ENCODE results near the gene GREM2.

GREM2 gene

DNA sequence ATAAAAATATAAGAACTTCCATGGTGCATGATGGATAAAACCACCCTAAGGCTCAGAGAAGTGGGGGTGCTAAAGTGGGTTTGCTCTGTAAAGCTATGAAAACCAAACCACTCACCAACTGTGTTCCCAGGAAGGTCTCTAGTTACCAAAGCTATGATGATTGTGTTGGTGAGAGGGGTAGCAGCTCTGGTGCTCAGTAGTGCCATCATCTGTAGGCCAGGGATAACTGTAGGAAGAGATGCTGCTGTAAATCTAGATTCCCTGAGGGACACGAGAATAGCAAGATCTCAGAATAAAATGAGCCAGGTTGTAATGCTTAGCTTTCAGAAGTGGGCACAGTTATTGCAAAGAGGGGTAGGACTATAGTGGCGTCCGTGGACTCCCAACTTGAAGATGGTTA lies 124.5 kb downstream of the GREM2 start:
- Histone ChIP-seq H3K36me3 (ENCODE audit: control insufficient read depth, insufficient read depth, low read length) (no peaks in the 10 kb centered on the region), H3K9me3 (ENCODE audit: control insufficient read depth, low read length) (peaks cover 4% of the 10 kb centered on the region), H3K4me3 (ENCODE audit: extremely low read depth, insufficient read depth, low read length, poor library complexity, severe bottlenecking) (no peak overlapping the region), H3K4me1 (ENCODE audit: control insufficient read depth, insufficient read depth, low read length, poor library complexity, severe bottlenecking) (peaks cover 22% of the 10 kb centered on the region), H3K27ac (ENCODE audit: low read depth, low read length, severe bottlenecking) (no peak overlapping the region)
- WGBS, 2 experiments (ENCODE audit: insufficient coverage in 2 of 2), result 91 to 100% methylated on average over 1 to 3 of the region's 3 CpGs

DNA sequence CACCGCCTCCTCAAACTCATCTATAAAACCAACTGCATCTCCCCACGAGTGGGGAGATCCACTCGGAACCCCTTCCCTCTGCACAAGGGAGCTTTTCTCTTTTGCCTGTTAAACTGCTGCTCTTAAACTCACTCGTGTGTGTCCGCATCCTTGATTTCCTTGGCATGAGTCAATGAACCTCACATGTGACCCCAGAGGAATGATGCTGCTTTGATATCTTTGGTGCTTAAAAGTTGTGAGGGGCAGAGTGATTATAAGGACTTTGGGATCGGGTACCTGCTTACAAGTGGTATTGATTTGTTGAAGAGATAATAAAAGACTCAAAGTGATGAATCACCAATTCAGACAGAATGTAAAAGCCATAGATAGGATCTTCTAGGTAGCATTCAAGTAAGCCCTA lies 125.3 kb downstream of the GREM2 start:
- no peak overlapping the region for H3K4me3 ChIP-seq (ENCODE audit: extremely low read depth, insufficient read depth, low read length, poor library complexity, severe bottlenecking)
- no peak overlapping the region for H3K27ac ChIP-seq (ENCODE audit: low read depth, low read length, severe bottlenecking)
- H3K36me3 ChIP-seq (ENCODE audit: control insufficient read depth, insufficient read depth, low read length), result no peaks in the 10 kb centered on the region
- H3K4me1 ChIP-seq (ENCODE audit: control insufficient read depth, insufficient read depth, low read length, poor library complexity, severe bottlenecking), result peaks cover 19% of the 10 kb centered on the region
- H3K9me3 ChIP-seq (ENCODE audit: control insufficient read depth, low read length), result no peaks in the 10 kb centered on the region
- 84 to 94% methylated on average over 5 to 6 of the region's 6 CpGs for whole genome bisulfite sequencing, 2 experiments (ENCODE audit: insufficient coverage in 2 of 2)

DNA sequence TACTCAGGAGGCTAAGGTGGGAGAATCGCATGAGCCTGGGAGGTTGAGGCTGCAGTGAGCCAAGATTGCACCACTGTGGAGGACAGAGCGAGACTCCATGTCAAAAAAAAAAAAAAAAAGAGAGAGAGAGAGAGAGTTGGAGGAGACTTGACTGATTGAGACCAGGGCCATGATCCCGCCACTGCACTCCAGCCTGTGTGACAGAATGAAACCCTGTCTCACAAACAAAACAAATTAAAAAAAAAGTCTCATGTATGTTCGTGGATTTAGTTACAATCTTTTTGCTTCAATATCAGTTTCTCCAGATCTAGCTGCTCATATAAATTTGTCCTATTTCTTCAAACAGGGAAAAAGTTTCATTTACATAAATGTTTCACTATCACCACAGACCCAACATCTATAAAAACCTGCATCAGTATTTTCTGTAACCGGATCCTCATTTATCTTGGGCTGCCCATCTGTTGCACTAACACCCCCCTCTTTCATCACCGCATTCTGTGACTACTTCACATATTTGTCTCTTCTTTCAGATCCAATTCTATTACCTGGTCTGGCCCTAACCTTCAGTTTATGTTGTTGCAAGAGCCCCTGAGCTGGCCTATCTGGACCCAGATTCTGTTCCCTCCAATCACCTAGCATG lies 127.0 kb downstream of the GREM2 start:
- H3K4me3 ChIP-seq (ENCODE audit: extremely low read depth, insufficient read depth, low read length, poor library complexity, severe bottlenecking), result no peak overlapping the region
- H3K27ac ChIP-seq (ENCODE audit: low read depth, low read length, severe bottlenecking), result no peak overlapping the region
- H3K4me1 ChIP-seq (ENCODE audit: control insufficient read depth, insufficient read depth, low read length, poor library complexity, severe bottlenecking), result peaks cover 4% of the 10 kb centered on the region
- no peaks in the 10 kb centered on the region for H3K9me3 ChIP-seq (ENCODE audit: control insufficient read depth, low read length)
- no peaks in the 10 kb centered on the region for H3K36me3 ChIP-seq (ENCODE audit: control insufficient read depth, insufficient read depth, low read length)
- WGBS, 2 experiments (ENCODE audit: insufficient coverage in 2 of 2), result 89 to 93% methylated on average over 3 to 5 of the region's 6 CpGs

DNA sequence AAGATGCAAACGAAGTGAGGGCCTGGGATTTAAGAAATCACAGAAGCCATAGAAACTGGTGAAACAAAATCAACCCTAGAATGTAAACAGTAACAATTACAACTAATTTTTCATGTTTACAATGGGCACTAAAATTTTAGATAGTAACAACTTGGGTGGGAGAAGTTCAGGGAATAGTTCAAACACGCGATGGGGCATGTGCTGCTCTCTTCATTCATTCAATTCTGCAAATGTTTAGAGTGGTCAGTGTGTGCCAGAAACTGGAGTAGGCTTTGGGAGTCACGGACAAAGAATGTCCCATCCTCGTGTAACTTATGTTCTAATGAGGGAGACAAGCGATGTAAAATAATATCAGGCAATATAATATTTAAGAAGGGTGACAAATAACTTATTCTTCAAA lies 133.4 kb downstream of the GREM2 start:
- Histone ChIP-seq H3K27ac (ENCODE audit: low read depth, low read length, severe bottlenecking) (no peak overlapping the region), H3K4me3 (ENCODE audit: extremely low read depth, insufficient read depth, low read length, poor library complexity, severe bottlenecking) (no peak overlapping the region), H3K36me3 (ENCODE audit: control insufficient read depth, insufficient read depth, low read length) (no peaks in the 10 kb centered on the region), H3K4me1 (ENCODE audit: control insufficient read depth, insufficient read depth, low read length, poor library complexity, severe bottlenecking) (no peaks in the 10 kb centered on the region), H3K9me3 (ENCODE audit: control insufficient read depth, low read length) (no peaks in the 10 kb centered on the region)
- WGBS, 2 experiments (ENCODE audit: insufficient coverage in 2 of 2), result 100% methylated on average over 1 to 3 of the region's 6 CpGs

DNA sequence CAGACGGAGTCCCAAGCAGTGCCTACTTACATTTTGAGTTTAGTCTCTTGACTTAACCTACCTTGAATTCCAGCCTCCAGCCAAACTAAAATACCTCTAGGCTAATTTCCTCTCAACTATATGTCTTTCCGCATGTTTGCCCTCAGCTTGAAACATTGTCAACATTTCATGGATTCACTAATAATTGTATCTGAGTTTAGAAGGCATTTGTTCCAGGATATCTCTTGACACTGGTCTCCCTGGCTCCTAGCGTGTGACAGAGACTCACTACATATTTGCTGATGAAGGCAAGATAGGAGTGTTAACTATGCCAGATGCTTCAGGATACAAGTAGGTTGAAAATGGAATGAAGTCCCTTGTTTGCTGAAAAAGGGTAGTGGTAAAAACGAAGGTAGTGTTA lies 136.1 kb downstream of the GREM2 start:
- no peaks in the 10 kb centered on the region for H3K9me3 ChIP-seq (ENCODE audit: control insufficient read depth, low read length)
- no peaks in the 10 kb centered on the region for H3K36me3 ChIP-seq (ENCODE audit: control insufficient read depth, insufficient read depth, low read length)
- H3K4me3 ChIP-seq (ENCODE audit: extremely low read depth, insufficient read depth, low read length, poor library complexity, severe bottlenecking), result no peak overlapping the region
- 84 to 89% methylated on average over 2 to 3 of the region's 4 CpGs for WGBS, 2 experiments (ENCODE audit: insufficient coverage in 2 of 2)
- no peaks in the 10 kb centered on the region for H3K4me1 ChIP-seq (ENCODE audit: control insufficient read depth, insufficient read depth, low read length, poor library complexity, severe bottlenecking)
- no peak overlapping the region for H3K27ac ChIP-seq (ENCODE audit: low read depth, low read length, severe bottlenecking)

DNA sequence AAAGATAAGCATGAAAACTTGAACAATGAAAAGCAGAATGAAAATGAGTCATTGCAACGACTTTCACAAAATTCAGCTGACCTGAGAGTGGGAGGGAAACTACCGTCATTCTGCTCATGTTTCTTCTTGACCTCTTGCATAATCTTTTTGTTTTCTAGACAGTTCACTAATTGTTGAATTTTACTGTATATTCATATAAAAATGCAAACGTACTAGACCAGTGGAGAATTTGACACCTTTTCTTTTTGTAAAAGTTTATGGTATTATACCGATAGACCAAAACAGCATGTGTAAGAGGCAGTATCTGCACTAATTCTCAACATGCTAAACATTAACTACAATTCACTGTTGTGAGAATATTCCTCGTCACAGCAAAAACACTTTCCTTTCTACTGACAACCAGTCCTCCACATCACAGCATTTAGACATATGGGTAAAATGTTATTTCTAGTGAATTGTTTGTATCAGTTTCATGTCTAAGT lies 137.8 kb downstream of the GREM2 start:
- H3K4me1 ChIP-seq (ENCODE audit: control insufficient read depth, insufficient read depth, low read length, poor library complexity, severe bottlenecking), result no peaks in the 10 kb centered on the region
- H3K36me3 ChIP-seq (ENCODE audit: control insufficient read depth, insufficient read depth, low read length), result no peaks in the 10 kb centered on the region
- no peak overlapping the region for H3K4me3 ChIP-seq (ENCODE audit: extremely low read depth, insufficient read depth, low read length, poor library complexity, severe bottlenecking)
- no peaks in the 10 kb centered on the region for H3K9me3 ChIP-seq (ENCODE audit: control insufficient read depth, low read length)
- WGBS, 2 experiments (ENCODE audit: insufficient coverage in 2 of 2), result 38 to 72% methylated on average over 1 to 2 of the region's 5 CpGs
- no peak overlapping the region for H3K27ac ChIP-seq (ENCODE audit: low read depth, low read length, severe bottlenecking)

DNA sequence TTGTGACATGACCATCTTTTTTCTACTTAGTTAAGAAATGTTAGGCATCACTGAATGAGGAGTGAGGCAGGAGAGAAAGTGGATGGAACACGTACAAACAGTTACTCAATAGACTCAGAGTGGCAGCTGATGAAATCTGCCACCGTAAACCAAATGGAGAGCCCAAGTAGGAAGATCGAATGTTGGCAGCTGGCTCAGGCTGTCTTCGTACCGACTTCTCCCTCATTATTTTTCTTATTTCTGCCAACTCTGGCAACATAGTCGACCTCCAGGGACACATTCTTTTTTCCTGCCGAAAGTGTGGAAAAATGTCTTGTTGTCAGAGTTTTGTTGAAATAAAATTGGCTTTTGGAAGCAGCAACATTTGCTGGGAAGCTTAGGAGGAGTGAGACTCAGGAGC lies 143.3 kb downstream of the GREM2 start:
- peaks cover 13% of the 10 kb centered on the region for H3K4me1 ChIP-seq (ENCODE audit: control insufficient read depth, insufficient read depth, low read length, poor library complexity, severe bottlenecking)
- 94 to 96% methylated on average over 6 of the region's 7 CpGs for WGBS, 2 experiments (ENCODE audit: insufficient coverage in 2 of 2)
- no peak overlapping the region for H3K4me3 ChIP-seq (ENCODE audit: extremely low read depth, insufficient read depth, low read length, poor library complexity, severe bottlenecking)
- H3K9me3 ChIP-seq (ENCODE audit: control insufficient read depth, low read length), result no peaks in the 10 kb centered on the region
- no peak overlapping the region for H3K27ac ChIP-seq (ENCODE audit: low read depth, low read length, severe bottlenecking)
- H3K36me3 ChIP-seq (ENCODE audit: control insufficient read depth, insufficient read depth, low read length), result no peaks in the 10 kb centered on the region

DNA sequence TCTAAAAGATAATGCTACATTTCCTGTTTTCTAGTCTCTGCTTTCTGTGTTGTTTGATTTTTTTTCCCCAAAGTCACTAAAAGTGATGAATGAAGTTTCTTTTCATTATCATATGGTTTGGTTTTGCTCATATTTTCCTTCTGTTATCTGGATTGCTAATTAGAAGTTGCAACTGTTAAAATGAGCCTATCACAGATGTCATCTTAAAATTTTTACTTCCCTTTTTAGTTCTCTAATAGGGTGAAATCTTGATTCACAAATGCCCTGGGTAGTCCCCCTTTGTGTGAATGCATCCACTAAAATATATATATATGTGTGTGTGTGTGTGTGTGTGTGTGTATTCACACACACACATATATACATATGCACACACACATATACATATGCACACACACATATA lies 144.1 kb downstream of the GREM2 start:
- Histone ChIP-seq H3K27ac (ENCODE audit: low read depth, low read length, severe bottlenecking) (no peak overlapping the region), H3K4me1 (ENCODE audit: control insufficient read depth, insufficient read depth, low read length, poor library complexity, severe bottlenecking) (peaks cover 13% of the 10 kb centered on the region), H3K9me3 (ENCODE audit: control insufficient read depth, low read length) (no peaks in the 10 kb centered on the region)

DNA sequence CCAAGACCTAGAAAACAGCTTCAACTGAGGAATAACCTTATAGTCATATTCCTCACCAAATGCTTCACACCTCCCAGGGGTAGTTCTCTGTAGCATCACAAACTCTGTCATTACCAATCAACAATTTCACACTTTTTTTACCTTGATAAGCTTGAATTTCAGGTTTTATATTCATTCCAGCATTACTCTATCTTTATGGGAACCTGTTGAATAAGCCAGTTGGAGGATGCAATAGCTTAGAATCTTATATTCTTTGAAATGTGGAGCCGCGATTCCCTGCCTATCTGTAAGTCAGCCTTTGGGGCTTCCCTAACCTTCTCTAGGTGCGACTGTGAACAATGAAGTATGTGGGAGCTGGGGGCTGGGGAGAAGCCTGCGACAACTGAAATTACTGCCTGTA lies 145.4 kb downstream of the GREM2 start:
- 76 to 86% methylated on average over 2 of the region's 4 CpGs for WGBS, 2 experiments (ENCODE audit: insufficient coverage in 2 of 2)
- Histone ChIP-seq H3K4me3 (ENCODE audit: extremely low read depth, insufficient read depth, low read length, poor library complexity, severe bottlenecking) (no peak overlapping the region), H3K4me1 (ENCODE audit: control insufficient read depth, insufficient read depth, low read length, poor library complexity, severe bottlenecking) (peaks cover 13% of the 10 kb centered on the region), H3K36me3 (ENCODE audit: control insufficient read depth, insufficient read depth, low read length) (no peaks in the 10 kb centered on the region), H3K27ac (ENCODE audit: low read depth, low read length, severe bottlenecking) (peak overlapping the region; percentile 30), H3K9me3 (ENCODE audit: control insufficient read depth, low read length) (no peaks in the 10 kb centered on the region)

More for the DNA sequence above, 144.1 kb downstream of the GREM2 start:
- Histone ChIP-seq H3K4me3 (ENCODE audit: extremely low read depth, insufficient read depth, low read length, poor library complexity, severe bottlenecking) (no peak overlapping the region), H3K36me3 (ENCODE audit: control insufficient read depth, insufficient read depth, low read length) (no peaks in the 10 kb centered on the region)

DNA sequence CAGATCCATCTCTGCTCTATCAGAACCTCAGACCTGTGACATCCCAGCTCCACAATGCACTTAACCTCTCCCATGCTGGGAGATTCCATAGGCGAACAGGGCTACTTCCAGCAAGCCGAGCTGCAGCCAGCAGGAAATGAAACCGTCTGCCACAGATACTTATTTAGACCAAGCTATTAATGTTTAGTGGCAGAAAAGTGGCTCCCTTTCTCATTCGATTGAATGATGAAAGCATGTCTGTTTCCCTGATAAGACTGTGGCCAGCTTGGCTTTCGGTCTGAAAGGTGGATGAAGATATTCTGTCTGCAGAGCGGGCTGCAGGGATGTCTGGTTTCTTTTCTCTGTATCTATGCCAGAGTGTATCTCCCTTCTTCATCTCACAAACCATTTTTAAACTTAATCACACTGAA lies 146.4 kb downstream of the GREM2 start:
- H3K4me1 ChIP-seq (ENCODE audit: control insufficient read depth, insufficient read depth, low read length, poor library complexity, severe bottlenecking), result peaks cover 13% of the 10 kb centered on the region
- WGBS, 2 experiments (ENCODE audit: insufficient coverage in 2 of 2), result 0 to 33% methylated on average over 1 of the region's 6 CpGs
- no peaks in the 10 kb centered on the region for H3K36me3 ChIP-seq (ENCODE audit: control insufficient read depth, insufficient read depth, low read length)
- peak overlapping the region; percentile 67 for H3K27ac ChIP-seq (ENCODE audit: low read depth, low read length, severe bottlenecking)
- H3K4me3 ChIP-seq (ENCODE audit: extremely low read depth, insufficient read depth, low read length, poor library complexity, severe bottlenecking), result no peak overlapping the region
- no peaks in the 10 kb centered on the region for H3K9me3 ChIP-seq (ENCODE audit: control insufficient read depth, low read length)

DNA sequence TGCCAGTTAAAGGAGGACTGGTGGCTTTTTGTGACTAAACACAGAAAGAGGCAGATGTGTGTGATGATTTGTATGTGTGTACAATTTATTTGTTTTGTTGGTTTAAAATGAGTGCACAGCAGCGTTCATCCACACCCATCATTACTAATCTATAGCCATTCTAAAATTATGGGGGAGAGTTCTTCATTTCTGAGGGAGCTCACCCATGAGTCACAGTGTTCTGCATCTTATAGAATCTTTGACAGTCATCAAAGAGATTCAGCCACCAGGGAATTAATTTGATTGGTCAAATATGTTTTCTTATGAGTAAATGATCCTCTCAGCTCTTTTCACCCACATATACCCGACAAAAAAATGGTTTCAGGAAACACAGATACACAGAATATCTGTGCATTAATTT lies 147.9 kb downstream of the GREM2 start:
- no peaks in the 10 kb centered on the region for H3K9me3 ChIP-seq (ENCODE audit: control insufficient read depth, low read length)
- H3K36me3 ChIP-seq (ENCODE audit: control insufficient read depth, insufficient read depth, low read length), result no peaks in the 10 kb centered on the region
- no peak overlapping the region for H3K27ac ChIP-seq (ENCODE audit: low read depth, low read length, severe bottlenecking)
- WGBS, 2 experiments (ENCODE audit: insufficient coverage in 2 of 2), result no CpG with 5 or more reads among the region's 2 CpGs
- no peak overlapping the region for H3K4me3 ChIP-seq (ENCODE audit: extremely low read depth, insufficient read depth, low read length, poor library complexity, severe bottlenecking)
- H3K4me1 ChIP-seq (ENCODE audit: control insufficient read depth, insufficient read depth, low read length, poor library complexity, severe bottlenecking), result peaks cover 13% of the 10 kb centered on the region

Data from mesodermal cell (in vitro differentiated cells).